Stimulated activated CD8-positive, alpha-beta memory T cell treated with anti-CD3 and anti-CD28 coated beads, Interleukin-4, amount 100 ng/mL, for 24 hours (primary cell): ENCODE results near the gene C16orf95.

Experiments used
- DNase-seq: peaks from one replicate; pipeline ENCODE4 v3.0.0-alpha.2; 2020; ENCODE audit warnings: low read depth

The C16orf95 gene

DNA sequence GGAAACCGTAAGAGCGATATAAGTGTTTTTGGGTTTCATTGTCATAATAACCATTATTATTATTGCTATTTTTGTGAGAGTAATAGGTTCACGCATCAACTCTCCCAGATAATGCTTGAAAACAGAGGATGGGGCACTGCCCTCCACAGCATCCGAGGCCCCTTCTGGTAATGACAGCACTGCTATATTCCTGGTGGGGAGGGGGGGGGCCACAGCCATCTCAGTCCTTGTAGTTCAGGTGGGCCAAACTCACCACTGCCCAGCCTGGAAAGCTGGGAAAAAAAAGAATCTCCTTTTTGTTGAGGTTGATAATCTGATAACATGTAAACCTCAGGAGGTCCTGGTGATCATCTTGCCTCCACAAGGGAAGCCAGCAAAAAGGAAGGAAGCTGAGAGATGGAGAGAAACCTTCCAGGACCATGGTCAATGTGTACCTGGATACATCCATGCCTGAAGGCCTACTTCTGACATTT is 706 bp downstream of the C16orf95 start:
- DNase-seq, result no peak

GRCh38 chr16:87314990-87315420 is 2.2 kb downstream of the C16orf95 start:
- DNase-seq, result no peak

GRCh38 chr16:87312008-87312407 is 5.2 kb downstream of the C16orf95 start:
- no peak for DNase-seq

DNA sequence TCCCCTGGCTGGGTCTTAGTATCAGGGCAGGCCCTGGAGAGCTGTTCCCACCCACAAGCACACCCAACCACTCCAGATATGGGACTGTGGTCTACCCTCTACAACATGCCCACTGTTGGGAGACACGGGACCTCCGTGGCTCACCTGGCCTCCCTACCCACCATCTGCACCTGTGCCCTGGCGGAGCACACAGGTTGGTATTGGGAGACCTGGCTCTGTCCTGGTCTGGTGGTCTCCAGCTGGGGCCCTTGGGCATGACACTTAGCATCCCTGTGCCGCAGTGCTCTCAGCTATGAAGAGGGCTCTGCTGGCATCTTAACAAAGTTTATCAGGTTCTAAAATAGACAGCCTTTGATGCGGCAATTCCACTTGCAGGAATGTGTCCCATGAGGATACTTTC is 5.8 kb downstream of the C16orf95 start:
- no peak for DNase-seq

DNA sequence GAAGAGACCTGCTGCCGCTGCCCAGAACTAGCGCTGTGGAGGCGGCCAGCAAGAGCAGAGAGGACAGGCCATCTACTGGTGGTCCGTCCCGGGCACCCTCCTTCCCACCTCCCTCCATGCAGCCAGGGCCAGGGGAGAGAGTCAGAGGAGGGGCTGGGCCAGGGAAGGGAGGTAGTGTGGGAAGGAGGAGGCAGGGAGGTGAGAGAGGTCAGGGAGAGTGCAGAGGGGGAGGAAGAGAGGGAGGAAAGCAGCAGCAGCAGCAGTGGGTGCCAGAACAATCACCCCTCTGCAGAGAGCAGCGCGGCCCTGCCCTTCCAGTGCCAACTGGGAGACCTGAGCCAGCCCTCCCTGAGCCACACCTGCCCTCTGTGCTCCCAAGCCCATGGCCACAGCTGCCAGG is 6.6 kb downstream of the C16orf95 start:
- no peak for DNase-seq

DNA sequence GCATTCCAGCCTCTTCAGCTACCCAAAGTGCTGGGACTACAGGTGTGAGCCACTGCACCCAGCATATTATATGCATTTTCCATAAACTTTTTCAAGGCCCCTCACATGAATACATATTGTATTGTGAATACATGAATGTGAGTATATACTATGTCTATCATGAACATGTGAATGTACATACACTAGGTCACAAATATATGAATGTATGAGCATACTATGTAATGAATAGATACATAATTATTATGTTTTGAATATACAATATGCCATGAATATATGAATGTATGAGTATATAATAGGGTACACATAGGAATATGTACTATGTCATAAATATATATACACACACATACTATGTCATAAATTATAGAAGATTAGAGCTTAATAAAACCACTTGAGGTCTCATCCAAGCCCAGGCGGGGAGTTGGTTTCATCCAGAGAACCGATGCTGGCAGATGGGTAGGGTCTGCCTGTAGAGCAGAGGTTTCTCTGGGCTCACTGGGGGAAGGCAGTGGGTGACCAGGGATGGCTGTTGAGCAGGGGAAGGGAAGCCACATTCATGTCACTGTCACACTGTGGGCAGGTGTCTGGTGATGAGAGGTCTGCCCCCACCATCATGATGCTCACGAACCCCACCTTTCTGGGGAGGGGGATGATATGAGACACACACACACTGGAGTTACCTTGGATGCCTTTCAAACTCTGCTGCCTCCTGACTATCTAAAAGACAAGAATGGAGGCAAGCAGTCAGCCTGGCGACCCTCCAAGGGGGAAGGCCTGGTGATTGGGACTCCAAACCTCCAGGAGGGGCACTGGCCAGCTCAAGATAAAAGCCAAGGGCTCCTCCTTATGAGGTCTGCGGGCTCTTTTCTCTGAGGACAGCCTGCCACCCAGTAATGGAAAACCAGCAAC is 7.3 kb downstream of the C16orf95 start:
- DNase-seq, result no peak

- DNase-seq, result no peak
These were observed 8.4 kb downstream of the C16orf95 start for GRCh38 chr16:87308826-87309225.

- DNase-seq, result no peak
These were observed 10.7 kb downstream of the C16orf95 start for GRCh38 chr16:87306516-87306915.

DNA sequence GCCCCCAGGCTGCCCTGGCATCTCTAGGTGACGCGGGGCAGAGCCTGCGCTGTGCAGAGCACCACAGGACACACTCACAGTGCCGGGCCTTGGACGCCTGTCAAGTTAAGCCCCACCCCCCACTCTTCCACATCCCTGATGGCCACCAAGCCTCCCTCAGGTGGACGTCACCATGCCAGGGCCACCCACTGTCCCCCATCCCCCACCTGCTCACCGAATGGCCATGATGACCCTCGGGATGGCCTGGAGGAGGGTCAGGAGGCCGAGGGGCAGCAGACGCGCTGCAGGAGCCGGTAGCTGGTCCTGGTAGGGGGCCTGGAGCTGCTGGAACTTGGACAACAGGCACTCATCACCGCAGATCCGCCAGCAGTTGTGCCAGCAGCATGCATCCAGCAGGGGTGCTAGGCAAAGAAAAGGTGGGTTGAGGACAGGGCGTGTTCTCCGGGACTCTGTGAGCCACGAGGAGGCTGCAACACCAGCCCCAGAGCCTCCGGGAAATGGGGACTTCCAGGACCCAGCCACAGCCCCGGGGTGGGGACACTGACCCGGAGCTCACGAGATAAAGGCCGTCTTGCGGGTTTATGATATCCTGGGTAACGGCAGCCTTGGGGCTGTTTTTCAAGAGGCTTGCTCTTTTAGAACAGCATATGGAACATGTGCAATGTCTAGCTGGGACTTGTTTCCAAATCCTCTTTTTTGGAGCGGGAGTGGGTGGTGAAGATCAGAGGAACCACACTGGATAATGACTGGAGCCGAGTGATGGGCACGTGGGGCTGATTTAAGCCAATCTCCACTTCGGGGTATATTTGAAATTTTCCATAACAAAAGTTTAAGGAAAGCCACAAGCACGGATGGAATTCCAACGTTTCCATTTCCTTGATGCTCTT is 11.4 kb downstream of the C16orf95 start:
- DNase-seq, result no peak

- no peak for DNase-seq
These were observed 12.2 kb downstream of the C16orf95 start for GRCh38 chr16:87304951-87305350.

DNA sequence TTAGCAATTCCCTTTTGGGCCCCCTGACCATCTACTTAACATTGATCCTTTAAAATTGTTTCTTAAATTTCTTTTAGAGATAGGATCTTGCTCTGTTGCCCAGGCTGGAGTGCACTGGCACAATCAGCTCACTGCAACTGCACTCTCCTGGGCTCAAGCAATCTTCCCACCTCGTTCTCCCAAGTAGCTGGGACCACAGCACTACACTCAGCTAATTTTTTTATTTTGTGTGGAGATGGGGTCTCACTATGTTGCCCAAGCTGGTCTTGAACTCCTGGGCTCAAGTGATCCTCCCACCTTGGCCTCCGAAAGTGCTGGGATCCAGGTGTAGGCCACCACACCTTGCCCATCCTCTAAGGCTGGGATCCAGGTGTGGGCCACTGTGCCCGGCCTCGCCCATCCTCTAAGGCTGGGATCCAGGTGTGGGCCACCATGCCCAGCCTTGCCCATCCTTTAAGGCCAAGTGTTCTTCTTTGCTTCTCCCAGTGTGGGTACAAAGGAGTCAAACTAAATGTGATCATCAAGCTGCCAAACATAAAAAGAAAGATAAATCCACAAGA is 13.2 kb downstream of the C16orf95 start:
- no peak for DNase-seq

DNA sequence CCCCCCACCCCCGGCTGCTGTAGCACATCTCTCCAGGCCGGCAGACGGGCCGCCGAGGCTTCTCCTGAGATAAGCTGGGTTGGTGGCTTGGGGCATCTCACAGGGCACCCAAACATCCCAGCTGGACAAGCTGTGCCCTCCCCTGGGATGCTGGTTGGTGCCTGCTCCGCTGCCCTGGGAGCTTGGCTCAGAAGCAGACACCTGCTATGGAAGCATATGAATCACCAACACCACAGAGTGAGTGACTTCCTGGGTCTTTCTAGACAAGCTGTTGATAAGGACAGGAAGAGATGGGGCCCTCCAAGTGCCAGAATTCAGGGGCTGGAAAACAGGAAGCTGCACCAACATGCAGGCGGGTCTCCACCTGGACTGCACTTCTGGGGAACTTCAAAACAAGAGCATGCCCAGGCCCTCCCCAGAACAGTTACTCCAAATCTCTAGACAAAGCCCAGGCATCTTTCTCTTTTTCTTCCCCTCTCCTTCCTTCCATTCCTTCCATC is 13.7 kb downstream of the C16orf95 start:
- no peak for DNase-seq

GRCh38 chr16:87298857-87299465 is 18.2 kb downstream of the C16orf95 start:
- no peak for DNase-seq

DNA sequence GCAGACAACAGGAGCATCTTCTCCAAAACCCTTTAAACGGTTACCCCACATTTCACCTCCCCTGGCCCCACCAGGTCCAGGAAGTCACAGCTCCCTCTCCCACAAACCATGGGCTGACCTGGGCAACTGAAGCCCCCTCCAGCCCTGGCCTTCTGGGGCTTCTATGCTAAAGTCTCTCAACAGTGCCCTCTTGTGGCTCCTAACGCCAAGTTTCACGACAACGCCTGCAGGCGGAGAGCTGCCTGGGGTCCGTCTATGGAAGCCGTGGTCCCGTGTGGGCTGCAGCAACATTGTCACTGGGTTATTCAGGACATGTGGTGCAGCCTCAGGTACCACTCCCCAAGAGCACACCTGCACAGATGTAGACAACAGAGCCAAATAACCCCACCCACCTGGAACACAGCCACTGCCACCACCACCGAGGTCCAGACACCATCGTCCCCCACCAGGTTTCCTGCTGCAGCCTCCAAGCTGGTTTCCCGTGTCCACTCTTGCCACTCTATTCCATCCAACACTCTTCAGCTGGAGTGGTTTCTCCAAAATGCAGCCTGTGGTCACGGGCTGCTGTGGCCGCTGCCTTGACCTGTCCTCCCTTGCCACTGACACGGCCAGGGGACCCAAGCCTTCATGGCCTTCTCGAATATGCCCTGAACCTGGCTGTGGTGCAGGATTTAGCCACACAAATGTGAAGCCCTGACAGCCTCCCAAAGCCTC is 19.1 kb downstream of the C16orf95 start:
- DNase-seq, result peak; percentile 13

GRCh38 chr16:87297407-87297806 is 19.8 kb downstream of the C16orf95 start:
- DNase-seq, result no peak

DNA sequence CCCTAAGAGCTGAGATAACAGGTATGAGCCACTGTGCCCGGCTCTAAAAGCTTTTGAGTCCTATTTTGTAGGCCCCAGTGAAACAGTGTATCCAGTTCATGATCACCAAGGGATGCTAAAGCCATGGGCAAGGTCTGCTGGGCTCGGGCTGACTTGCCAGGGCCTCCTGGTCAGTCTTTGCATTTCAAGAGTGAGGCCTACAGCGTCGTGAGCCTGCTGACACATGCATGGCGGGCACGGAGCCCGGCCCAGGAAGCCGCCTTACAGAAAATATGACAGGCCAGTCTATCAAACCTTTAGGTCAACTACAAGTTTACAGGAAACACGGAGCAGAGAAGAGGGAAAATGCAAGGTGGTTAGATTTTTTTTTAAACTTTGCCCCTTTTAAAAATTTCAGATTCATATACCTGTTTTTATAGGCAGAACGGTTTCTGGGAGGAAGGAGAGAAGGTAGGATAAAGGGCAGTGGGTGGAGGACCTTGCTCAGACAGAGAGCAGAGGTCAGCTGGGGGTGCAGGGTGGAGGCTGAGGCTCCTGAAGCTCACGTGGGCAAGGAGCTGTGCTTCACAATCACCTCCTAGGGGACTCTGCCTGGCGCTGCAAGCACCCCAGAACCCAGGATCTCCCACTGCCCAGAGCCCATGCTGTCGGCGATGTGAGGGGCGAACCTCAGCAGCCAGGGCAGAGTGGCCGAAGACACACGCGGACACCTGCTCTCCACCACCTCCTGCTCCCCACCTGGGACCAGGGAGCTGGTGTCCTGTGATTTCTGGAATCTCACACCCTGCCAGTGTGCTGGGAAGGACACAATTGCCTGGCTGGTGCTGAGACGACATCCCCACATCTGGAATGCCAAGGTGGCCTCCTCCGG is 21.3 kb downstream of the C16orf95 start:
- DNase-seq, result no peak

DNA sequence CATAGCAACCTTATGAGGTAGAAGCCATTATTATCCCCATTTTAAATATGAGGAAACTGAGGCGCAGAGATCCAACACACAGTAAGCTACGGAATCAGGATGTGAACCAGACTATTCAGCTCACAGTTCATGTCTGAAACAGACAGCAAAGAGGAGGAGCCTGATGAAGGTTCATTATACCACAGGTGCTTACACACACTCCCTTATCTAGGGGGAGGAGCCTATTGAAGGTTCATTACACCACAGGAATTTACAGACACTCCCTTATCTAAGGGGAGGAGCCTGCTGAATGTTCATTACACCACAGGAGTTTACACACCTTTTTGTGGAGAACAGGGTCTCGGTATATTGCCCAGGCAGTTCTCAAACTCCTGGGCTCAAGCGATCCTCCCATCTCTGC is 21.9 kb downstream of the C16orf95 start:
- DNase-seq, result no peak

- no peak for DNase-seq
These were observed 23.2 kb downstream of the C16orf95 start for GRCh38 chr16:87293990-87294389.

DNA sequence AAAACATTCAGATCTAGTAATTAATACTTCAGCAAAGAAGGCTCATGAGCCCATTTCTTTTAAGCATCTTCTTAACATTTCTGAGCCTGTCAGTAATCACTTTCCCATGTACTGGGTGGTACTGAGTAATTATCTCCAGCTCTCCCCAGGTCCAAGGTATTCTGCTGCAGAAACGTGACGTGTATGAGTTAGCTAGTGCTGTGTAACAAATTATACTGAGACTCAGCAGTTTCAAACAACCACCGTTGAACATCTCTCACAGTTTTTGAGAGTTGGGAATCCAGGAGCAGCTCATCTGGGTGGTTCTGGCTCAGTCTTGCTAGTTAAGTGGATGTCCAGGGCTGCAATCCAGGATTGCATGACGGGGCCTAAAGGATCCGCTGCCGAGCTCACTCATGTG is 25.2 kb downstream of the C16orf95 start:
- DNase-seq, result no peak

GRCh38 chr16:87288753-87289362 is 28.3 kb downstream of the C16orf95 start:
- no peak for DNase-seq
